Measurements from ENCODE around the gene EMC10. TPM values are rescaled to one million over a fixed set of nuclear protein-coding genes. Genes with fewer than 3 reads are reported as not detected.

EMC10 gene
- total RNA-seq, 1 donor from 2014 or later = 144 TPM

DNA sequence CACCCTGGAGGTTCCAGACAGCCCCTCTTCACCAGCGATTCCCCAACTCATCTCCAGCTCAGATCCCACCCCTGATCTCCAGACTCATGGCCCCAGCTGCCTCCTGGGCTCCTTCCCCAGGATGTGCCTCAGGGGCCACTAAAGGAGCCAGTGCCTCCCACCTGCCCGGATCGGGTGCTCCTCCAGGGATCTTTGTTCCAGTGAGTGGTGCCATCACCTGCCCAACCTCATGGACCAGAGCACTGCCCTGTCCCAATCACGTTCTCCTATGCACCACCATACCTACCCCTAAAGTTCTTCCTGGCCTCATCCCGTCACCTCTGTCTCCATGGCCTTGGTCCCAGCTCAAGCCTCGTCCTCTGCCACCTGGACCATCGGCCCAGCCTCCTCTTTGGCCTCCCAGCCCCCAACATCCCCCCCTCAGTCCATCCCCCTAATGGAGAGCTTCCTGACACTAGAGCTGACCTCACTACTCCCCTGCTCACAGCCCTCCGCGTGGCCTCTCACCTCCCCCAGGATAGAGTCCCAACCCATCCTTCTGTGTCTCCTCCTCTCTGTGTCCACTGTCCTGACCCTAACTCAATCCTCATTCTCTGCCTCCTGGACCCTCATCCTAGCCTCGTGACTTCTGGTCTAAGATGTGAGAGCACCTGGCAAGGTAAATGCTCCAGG, 9.1 kb downstream of the EMC10 start:
- TF ChIP-seq, protein P1, sequence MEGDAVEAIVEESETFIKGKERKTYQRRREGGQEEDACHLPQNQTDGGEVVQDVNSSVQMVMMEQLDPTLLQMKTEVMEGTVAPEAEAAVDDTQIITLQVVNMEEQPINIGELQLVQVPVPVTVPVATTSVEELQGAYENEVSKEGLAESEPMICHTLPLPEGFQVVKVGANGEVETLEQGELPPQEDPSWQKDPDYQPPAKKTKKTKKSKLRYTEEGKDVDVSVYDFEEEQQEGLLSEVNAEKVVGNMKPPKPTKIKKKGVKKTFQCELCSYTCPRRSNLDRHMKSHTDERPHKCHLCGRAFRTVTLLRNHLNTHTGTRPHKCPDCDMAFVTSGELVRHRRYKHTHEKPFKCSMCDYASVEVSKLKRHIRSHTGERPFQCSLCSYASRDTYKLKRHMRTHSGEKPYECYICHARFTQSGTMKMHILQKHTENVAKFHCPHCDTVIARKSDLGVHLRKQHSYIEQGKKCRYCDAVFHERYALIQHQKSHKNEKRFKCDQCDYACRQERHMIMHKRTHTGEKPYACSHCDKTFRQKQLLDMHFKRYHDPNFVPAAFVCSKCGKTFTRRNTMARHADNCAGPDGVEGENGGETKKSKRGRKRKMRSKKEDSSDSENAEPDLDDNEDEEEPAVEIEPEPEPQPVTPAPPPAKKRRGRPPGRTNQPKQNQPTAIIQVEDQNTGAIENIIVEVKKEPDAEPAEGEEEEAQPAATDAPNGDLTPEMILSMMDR (IDR thresholded peaks at IDR 0.05) = no peak
- Mint-ChIP-seq H3K27ac (ENCODE audit: unreplicated experiment) (no peak overlapping the region), H3K4me3 (ENCODE audit: unreplicated experiment) (no peak overlapping the region), H3K9me3 (ENCODE audit: low read depth) (peaks cover 5% of the 10 kb centered on the region), H3K36me3 (ENCODE audit: low read depth) (peaks cover 22% of the 10 kb centered on the region), H3K4me1 (ENCODE audit: low read depth) (no peaks in the 10 kb centered on the region), H3K27me3 (ENCODE audit: low read depth) (peaks cover 41% of the 10 kb centered on the region)
- peak; percentile 49 for DNase-seq (ENCODE audit: low spot score)

DNA sequence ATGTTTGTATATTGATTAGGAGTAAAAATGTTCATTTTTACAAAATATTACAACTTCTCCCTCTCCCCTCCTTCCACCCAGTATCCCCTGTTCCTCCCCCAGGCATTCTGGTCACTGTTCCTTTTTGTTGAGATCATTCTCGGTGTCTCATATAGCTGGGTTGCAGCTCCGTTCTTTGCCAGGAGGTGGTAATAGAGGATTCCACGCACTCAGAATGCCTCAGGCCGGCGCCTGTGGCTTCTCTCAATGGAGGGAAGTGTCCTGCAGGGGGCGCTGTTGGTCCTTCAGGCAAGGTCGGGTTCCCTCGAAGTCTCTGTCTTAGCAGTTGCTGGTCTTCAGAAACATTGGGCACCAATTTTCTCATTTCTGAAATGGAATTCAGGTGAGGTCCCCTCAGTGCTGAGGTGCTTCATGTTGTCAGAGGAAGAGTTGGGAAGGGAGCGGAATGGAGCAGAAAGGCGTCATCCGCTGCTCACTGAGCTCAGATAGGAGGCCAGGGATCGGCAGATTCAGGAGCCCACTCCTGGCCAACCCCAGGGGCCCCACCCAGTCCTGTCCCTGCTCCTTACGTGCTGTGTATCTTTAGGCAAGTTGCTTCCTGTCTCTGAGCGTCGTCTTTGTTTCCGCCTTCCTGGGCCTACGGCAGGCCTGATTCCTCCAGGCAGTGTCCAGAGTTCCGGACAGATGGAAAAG, 10.7 kb downstream of the EMC10 start:
- Mint-ChIP-seq H3K4me3 (ENCODE audit: unreplicated experiment) (no peak overlapping the region), H3K27ac (ENCODE audit: unreplicated experiment) (no peak overlapping the region)
- peak; percentile 40 for DNase-seq (ENCODE audit: low spot score)

DNA sequence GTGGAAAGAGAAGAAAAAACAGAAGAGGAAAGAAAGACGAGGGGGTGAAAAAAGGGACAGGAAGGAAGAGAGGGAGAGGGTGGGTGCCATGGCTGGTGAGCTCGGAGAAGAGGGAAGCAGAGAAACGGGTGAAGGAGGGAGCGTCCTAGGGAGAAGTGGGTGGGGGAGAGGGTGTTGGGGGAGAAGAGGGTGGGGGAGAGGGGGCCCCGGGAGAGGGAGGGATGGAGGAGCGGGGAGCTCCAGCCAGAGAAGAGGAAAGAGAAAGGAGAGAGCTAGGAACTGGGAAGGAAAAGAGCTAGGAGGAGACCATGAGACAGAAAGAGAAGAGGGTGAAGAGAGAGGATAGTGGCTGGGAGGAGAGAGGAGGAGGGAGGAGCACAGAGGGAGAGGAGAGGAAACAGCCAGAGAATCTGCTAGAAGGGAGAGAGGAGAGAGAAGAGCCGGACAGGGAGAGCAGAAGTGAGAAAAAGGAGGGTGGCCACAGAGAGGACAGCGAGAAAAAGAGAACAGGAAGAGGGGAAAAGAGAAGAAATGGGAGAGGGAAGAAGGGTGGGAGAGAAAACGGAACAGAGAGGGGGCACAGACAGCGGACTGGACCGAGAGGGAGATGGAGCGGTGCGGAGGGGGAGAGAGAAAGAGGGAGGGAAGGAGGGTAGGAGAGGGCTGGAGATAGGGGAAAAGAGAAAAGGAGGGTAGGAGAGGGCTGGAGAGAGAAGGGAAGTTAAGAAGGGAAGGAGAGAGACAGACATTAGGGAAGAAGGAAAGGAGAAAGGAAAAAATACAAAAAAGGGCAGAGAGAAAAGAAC, 12.3 kb downstream of the EMC10 start:
- H3K4me3 Mint-ChIP-seq (ENCODE audit: unreplicated experiment) = no peak overlapping the region
- peak; percentile 9 for DNase-seq (ENCODE audit: low spot score)
- peaks cover 9% of the 10 kb centered on the region for H3K4me1 Mint-ChIP-seq (ENCODE audit: low read depth)
- TF ChIP-seq, protein P1 (IDR thresholded peaks at IDR 0.05) = no peak
- H3K9me3 Mint-ChIP-seq (ENCODE audit: low read depth) = peaks cover 5% of the 10 kb centered on the region
- H3K27me3 Mint-ChIP-seq (ENCODE audit: low read depth) = peaks cover 63% of the 10 kb centered on the region
- H3K27ac Mint-ChIP-seq (ENCODE audit: unreplicated experiment) = no peak overlapping the region
- peaks cover 20% of the 10 kb centered on the region for H3K36me3 Mint-ChIP-seq (ENCODE audit: low read depth)

More for the DNA sequence above, 10.7 kb downstream of the EMC10 start:
- Mint-ChIP-seq H3K36me3 (ENCODE audit: low read depth) (peaks cover 20% of the 10 kb centered on the region), H3K4me1 (ENCODE audit: low read depth) (peaks cover 7% of the 10 kb centered on the region), H3K9me3 (ENCODE audit: low read depth) (peaks cover 5% of the 10 kb centered on the region), H3K27me3 (ENCODE audit: low read depth) (peaks cover 56% of the 10 kb centered on the region)
- TF ChIP-seq, protein P1 (IDR thresholded peaks at IDR 0.05) = peak; percentile 74

DNA sequence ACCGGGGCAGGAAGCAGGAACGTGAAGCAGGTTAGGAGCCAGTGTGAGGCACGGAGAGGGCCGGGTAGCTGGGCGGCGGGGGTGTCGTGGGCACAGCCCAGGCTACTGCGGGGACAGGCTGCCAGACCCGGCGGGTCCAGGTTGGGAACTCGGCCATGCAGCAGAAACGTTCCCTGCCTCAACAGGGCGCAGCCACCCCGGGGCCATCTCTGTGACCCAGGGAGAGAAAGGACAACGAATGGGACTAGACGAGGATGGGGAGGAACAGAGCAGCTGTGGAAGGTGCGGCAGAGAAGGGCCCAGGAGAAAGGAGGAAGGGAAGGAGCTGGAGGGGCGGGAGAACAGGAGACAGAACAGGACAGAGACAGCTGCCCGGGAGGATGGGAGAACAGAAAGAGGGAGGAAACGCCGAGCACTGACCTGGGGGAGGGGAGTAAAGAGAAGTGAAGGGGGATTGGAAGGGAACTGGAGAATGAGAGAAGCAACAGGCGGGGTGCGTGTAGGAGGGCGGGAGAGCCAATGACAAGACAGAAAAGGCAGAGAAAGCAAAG, 13.2 kb downstream of the EMC10 start:
- peaks cover 5% of the 10 kb centered on the region for H3K9me3 Mint-ChIP-seq (ENCODE audit: low read depth)
- DNase-seq (ENCODE audit: low spot score) = peak; percentile 72
- peaks cover 20% of the 10 kb centered on the region for H3K36me3 Mint-ChIP-seq (ENCODE audit: low read depth)
- TF ChIP-seq, protein P1 (IDR thresholded peaks at IDR 0.05) = no peak
- H3K27ac Mint-ChIP-seq (ENCODE audit: unreplicated experiment) = no peak overlapping the region
- no peak overlapping the region for H3K4me3 Mint-ChIP-seq (ENCODE audit: unreplicated experiment)
- peaks cover 66% of the 10 kb centered on the region for H3K27me3 Mint-ChIP-seq (ENCODE audit: low read depth)
- peaks cover 9% of the 10 kb centered on the region for H3K4me1 Mint-ChIP-seq (ENCODE audit: low read depth)

DNA sequence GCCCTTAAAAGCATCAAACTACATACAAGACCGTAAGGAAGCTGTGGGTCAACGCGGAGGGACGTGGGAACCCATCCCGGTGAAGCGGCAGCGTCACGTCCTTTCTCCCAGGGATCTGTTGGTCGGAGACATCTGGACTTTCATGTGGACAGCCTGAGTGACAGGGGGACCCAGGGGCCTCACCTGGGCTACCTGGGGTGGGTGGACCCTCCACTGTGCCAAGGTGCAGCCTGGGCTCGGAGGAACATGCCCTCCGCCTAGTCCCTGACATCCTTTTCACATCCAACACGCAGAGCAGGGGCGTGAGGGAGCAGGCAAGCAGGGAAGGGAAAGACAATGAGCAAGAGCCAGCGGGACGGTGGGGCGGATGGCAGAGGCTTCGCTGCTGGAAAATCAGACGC, 14.1 kb downstream of the EMC10 start:
- no peak overlapping the region for H3K27ac Mint-ChIP-seq (ENCODE audit: unreplicated experiment)
- H3K4me3 Mint-ChIP-seq (ENCODE audit: unreplicated experiment) = no peak overlapping the region
- H3K27me3 Mint-ChIP-seq (ENCODE audit: low read depth) = peaks cover 69% of the 10 kb centered on the region
- peaks cover 14% of the 10 kb centered on the region for H3K36me3 Mint-ChIP-seq (ENCODE audit: low read depth)
- peaks cover 5% of the 10 kb centered on the region for H3K9me3 Mint-ChIP-seq (ENCODE audit: low read depth)
- TF ChIP-seq, protein P1 (IDR thresholded peaks at IDR 0.05) = no peak
- DNase-seq (ENCODE audit: low spot score) = peak; percentile 79
- H3K4me1 Mint-ChIP-seq (ENCODE audit: low read depth) = peaks cover 9% of the 10 kb centered on the region

Data from chondrocyte (in vitro differentiated cells).